ENCODE data around the gene ERGIC1.

- no peak for TF ChIP-seq SP1 (IDR thresholded peaks at IDR 0.05)
- no peak for TF ChIP-seq FOXA1 (IDR thresholded peaks at IDR 0.05)
These were observed 89.5 kb downstream of the ERGIC1 start for GRCh38 chr5:172923539-172923938.

Measured in HEK293T (cell line).